ENCODE data around the gene ASAP3. TPM values are rescaled to one million over a fixed set of nuclear protein-coding genes. Genes with fewer than 3 reads are reported as not detected.
A peak's percentile ranks its signal among the peaks of the same experiment; 100 is the strongest.

Gene ASAP3
- total and polyA plus RNA-seq, 2 experiments from 2014 or later = 13.9 to 27.3 TPM

DNA sequence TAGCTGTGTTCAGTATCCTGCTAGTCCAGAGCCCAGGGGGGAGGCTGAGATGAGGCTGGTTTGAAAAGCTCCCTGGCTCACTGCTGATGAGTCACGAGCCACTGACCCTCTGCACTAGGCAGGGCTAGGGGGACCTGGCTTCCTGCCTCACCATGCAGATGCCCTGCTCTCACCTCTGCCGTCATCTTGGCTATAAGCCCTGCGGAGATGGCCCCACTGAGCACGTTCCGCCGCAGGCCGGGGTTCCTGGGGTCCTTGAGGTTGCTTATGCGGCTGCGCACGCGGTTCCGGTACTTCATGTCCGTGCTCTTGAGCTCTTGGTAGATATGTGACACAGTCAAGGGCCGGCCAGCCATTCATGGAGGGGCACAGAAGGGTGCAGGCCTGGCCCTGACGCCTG, 90.3 kb downstream of the ASAP3 start:
- H3K4me1 ChIP-seq (ENCODE audit: insufficient read depth) = peaks cover 25% of the 10 kb centered on the region
- no peaks in the 10 kb centered on the region for H4K20me1 ChIP-seq (ENCODE audit: insufficient read depth)
- no peak overlapping the region for H2AFZ ChIP-seq
- TF ChIP-seq EZH2 (IDR thresholded peaks at IDR 0.05; ENCODE audit: insufficient read depth, poor library complexity, severe bottlenecking) (no peak), EZH2phosphoT487 (IDR thresholded peaks at IDR 0.05; ENCODE audit: insufficient read depth, low read depth) (no peak)
- H3K9ac ChIP-seq = peak overlapping the region; percentile 60
- H3K27ac ChIP-seq = peak overlapping the region; percentile 89
- WGBS, 2 experiments (ENCODE audit: low coverage in 1 of 2, low lambda C conversion rate in 2 of 2, missing lambda C conversion rate in 2 of 2) = 67 to 77% methylated on average over 15 of the region's 15 CpGs
- H3K27me3 ChIP-seq (replicated peaks; ENCODE audit: insufficient read depth) = no peaks in the 10 kb centered on the region
- DNase-seq = peak; percentile 68
- H3K9me2 ChIP-seq (ENCODE audit: insufficient read depth) = no peaks in the 10 kb centered on the region
- peak overlapping the region; percentile 52 for H3K4me2 ChIP-seq (ENCODE audit: unreplicated experiment)
- no peaks in the 10 kb centered on the region for H3K79me2 ChIP-seq (ENCODE audit: insufficient read depth)
- in situ Hi-C loops (cut with MboI) = no loop called here
- H3K9me3 ChIP-seq (ENCODE audit: low read depth) = no peaks in the 10 kb centered on the region
- H3K36me3 ChIP-seq (ENCODE audit: low read depth) = no peaks in the 10 kb centered on the region
- peaks cover 27% of the 10 kb centered on the region for H3F3A ChIP-seq (ENCODE audit: insufficient read depth)
- no peak overlapping the region; the same call in 1 of the 2 replicates for H3K4me3 ChIP-seq

DNA sequence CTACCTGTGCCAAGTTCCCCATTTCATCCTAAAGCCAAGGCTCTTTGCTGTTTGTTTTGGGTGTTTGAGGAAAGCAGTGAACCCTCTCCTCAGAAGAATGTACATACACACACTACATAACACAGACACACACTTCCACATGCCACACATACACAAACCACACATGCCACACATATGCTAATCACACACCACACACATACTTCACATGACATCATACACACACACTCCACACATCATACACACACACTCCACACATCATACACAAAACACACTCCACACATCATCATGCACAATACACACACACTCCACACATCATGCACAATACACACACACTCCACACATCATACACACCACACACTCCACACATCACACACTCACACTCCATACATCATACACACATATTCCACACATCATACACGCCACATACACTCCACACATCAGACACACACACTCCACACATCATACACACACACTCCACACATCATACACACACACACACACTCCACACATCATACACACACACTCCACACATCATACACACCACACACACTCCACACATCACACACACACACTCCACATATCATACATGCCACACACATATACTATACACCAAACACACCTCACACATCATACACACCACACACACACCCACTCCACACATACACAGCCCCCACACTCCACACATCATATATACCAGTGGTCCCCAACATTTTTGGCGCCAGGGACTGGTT, 91.7 kb downstream of the ASAP3 start:
- Histone ChIP-seq H3K9me2 (ENCODE audit: insufficient read depth) (no peaks in the 10 kb centered on the region), H3K9ac (no peak overlapping the region), H3K36me3 (ENCODE audit: low read depth) (no peaks in the 10 kb centered on the region), H3K4me2 (ENCODE audit: unreplicated experiment) (no peak overlapping the region), H3K27me3 (replicated peaks; ENCODE audit: insufficient read depth) (no peaks in the 10 kb centered on the region), H3K27ac (no peak overlapping the region), H3K4me1 (ENCODE audit: insufficient read depth) (peaks cover 25% of the 10 kb centered on the region), H3F3A (ENCODE audit: insufficient read depth) (peaks cover 27% of the 10 kb centered on the region), H4K20me1 (ENCODE audit: insufficient read depth) (no peaks in the 10 kb centered on the region), H3K79me2 (ENCODE audit: insufficient read depth) (no peaks in the 10 kb centered on the region), H3K9me3 (ENCODE audit: low read depth) (no peaks in the 10 kb centered on the region), H3K4me3 (no peak overlapping the region), H2AFZ (no peak overlapping the region)
- 59 to 81% methylated on average over 2 of the region's 2 CpGs for WGBS, 2 experiments (ENCODE audit: low coverage in 1 of 2, low lambda C conversion rate in 2 of 2, missing lambda C conversion rate in 2 of 2)
- in situ Hi-C loops (cut with MboI) = no loop called here
- no peak for TF ChIP-seq EZH2 (IDR thresholded peaks at IDR 0.05; ENCODE audit: insufficient read depth, poor library complexity, severe bottlenecking)
- DNase-seq = no peak

DNA sequence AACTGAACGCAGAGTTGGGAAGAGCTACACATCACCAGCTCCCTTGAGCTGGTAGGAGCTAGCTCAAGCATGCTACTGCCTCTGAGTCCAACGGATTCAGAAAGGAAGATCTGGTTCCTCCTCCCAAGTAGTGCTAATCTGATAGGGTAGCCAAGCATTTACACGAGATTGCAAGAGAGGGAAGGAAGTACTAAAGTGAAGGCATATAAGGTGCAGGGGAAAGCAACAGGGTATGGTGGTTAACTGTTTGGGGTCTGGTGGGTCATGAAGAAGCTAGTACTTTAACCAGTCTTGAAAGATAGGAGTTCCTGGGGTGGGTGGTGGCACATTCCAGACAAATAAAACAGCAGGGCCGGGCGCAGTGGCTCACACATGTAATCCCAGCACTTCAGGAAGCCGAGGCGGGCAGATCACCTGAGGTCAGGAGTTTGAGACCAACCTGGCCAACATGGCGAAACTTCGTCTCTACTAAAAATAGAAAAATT, 94.1 kb downstream of the ASAP3 start:
- H3K9me2 ChIP-seq (ENCODE audit: insufficient read depth) = no peaks in the 10 kb centered on the region
- H3K4me3 ChIP-seq = no peak overlapping the region
- H4K20me1 ChIP-seq (ENCODE audit: insufficient read depth) = no peaks in the 10 kb centered on the region
- no peak overlapping the region for H3K27ac ChIP-seq
- in situ Hi-C loops (cut with MboI) = no loop called here
- no peaks in the 10 kb centered on the region for H3K79me2 ChIP-seq (ENCODE audit: insufficient read depth)
- H3K9ac ChIP-seq = no peak overlapping the region
- no peak overlapping the region for H3K4me2 ChIP-seq (ENCODE audit: unreplicated experiment)
- H2AFZ ChIP-seq = no peak overlapping the region
- no peak for TF ChIP-seq EZH2phosphoT487 (IDR thresholded peaks at IDR 0.05; ENCODE audit: insufficient read depth, low read depth)
- no peak for TF ChIP-seq EZH2 (IDR thresholded peaks at IDR 0.05; ENCODE audit: insufficient read depth, poor library complexity, severe bottlenecking)
- H3K9me3 ChIP-seq (ENCODE audit: low read depth) = no peaks in the 10 kb centered on the region
- DNase-seq = no peak
- no peaks in the 10 kb centered on the region for H3K36me3 ChIP-seq (ENCODE audit: low read depth)
- H3K27me3 ChIP-seq (replicated peaks; ENCODE audit: insufficient read depth) = no peaks in the 10 kb centered on the region
- WGBS, 2 experiments (ENCODE audit: low coverage in 1 of 2, low lambda C conversion rate in 2 of 2, missing lambda C conversion rate in 2 of 2) = 55 to 66% methylated on average over 9 of the region's 9 CpGs
- H3F3A ChIP-seq (ENCODE audit: insufficient read depth) = peaks cover 25% of the 10 kb centered on the region
- H3K4me1 ChIP-seq (ENCODE audit: insufficient read depth) = peaks cover 25% of the 10 kb centered on the region

DNA sequence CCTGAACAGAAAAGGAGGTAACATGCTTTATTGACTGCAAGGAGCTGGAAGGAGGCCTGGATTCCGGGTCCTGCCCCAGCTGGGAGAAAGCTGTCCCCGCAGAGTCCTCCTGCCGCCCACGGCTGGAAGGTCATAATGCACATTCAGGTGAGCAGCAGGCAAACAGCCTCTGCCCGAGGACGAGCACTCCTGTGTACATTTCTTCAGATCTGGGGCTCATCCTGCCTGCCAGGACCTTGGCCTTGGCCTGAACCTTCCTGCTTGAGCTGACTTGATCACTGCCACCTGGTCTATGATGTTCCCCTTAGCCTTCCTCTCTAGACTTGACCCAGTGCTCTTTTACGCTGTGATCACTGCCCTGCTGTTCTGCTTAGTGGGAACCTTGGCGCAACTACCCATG, 96.5 kb downstream of the ASAP3 start:
- Histone ChIP-seq H3K4me2 (ENCODE audit: unreplicated experiment) (no peak overlapping the region), H3K9ac (no peak overlapping the region), H3K9me2 (ENCODE audit: insufficient read depth) (no peaks in the 10 kb centered on the region), H3K9me3 (ENCODE audit: low read depth) (no peaks in the 10 kb centered on the region), H3K27me3 (replicated peaks; ENCODE audit: insufficient read depth) (no peaks in the 10 kb centered on the region), H3K4me3 (no peak overlapping the region), H3K79me2 (ENCODE audit: insufficient read depth) (no peaks in the 10 kb centered on the region), H3K4me1 (ENCODE audit: insufficient read depth) (peaks cover 15% of the 10 kb centered on the region), H4K20me1 (ENCODE audit: insufficient read depth) (no peaks in the 10 kb centered on the region), H2AFZ (no peak overlapping the region), H3F3A (ENCODE audit: insufficient read depth) (peaks cover 14% of the 10 kb centered on the region), H3K36me3 (ENCODE audit: low read depth) (no peaks in the 10 kb centered on the region), H3K27ac (no peak overlapping the region)
- WGBS, 2 experiments (ENCODE audit: low coverage in 1 of 2, low lambda C conversion rate in 2 of 2, missing lambda C conversion rate in 2 of 2) = 85 to 86% methylated on average over 8 of the region's 8 CpGs
- TF ChIP-seq EZH2phosphoT487 (IDR thresholded peaks at IDR 0.05; ENCODE audit: insufficient read depth, low read depth) (no peak), EZH2 (IDR thresholded peaks at IDR 0.05; ENCODE audit: insufficient read depth, poor library complexity, severe bottlenecking) (no peak)
- in situ Hi-C loops (cut with MboI) = no loop called here
- no peak for DNase-seq

Measured in GM23248 (cell line).